GM19452 (cell line): ENCODE data around the gene NAALADL2.
"Not testable (repeated sequence)": the region's sequence is repeated elsewhere in the genome, so short reads cannot be mapped to it uniquely, and the experiment has no call there.

Source experiments
- ATAC-seq: cut with Tn5 transposase; IDR thresholded peaks from one replicate; pipeline ENCODE4 v1.9.1; 2021; ENCODE audit not compliant: unreplicated experiment

NAALADL2 gene

DNA sequence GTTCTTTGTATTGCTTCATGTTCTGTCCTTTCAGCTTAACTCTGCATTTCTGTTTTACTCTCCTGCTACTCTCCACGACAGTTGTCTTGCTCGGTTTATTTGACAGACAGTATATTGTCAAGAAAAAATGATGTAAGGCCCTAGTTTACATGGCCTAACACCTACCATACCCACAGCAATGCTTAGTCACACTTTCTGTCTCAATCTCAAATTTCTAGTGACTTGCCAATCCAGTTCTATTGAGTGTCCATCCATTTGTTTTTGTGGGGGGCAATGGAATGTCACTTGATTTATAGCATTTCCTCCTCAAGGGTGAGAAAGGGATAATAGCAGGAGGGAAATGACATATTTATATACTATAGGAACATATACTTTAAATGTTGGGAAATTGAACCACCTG, 676.2 kb downstream of the NAALADL2 start:
- ATAC-seq, result no peak

- no peak for ATAC-seq
Observed at GRCh38 chr3:175546115-175546514, 687.0 kb downstream of the NAALADL2 start.

GRCh38 chr3:175552929-175553328, 693.8 kb downstream of the NAALADL2 start:
- no peak for ATAC-seq

- no peak for ATAC-seq
Observed at GRCh38 chr3:175554801-175555200, 695.7 kb downstream of the NAALADL2 start.

GRCh38 chr3:175558261-175558660, 699.1 kb downstream of the NAALADL2 start:
- ATAC-seq, result no peak

- ATAC-seq, result no peak
Observed at GRCh38 chr3:175564363-175564762, 705.2 kb downstream of the NAALADL2 start.

- ATAC-seq, result no peak
Observed at GRCh38 chr3:175571096-175571495, 712.0 kb downstream of the NAALADL2 start.

- no peak for ATAC-seq
Observed at GRCh38 chr3:175573226-175573625, 714.1 kb downstream of the NAALADL2 start.

DNA sequence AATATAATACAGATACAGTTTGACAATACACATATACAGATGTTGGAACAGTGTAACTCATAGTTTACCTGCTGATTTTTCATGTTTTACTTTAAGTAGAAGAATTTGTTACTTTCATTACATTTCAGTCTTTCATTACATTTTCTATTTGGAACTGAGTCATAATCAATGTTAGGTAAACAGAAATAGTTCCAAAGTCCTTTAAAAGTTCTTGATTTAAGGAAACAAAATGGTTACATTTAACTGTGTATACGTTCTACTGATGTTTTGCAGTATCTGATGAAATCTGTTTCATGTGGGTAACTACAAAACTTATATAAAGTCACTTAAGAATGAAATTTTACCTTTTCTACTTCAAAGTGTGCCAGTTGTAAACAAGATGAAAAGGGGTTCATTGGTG, 721.2 kb downstream of the NAALADL2 start:
- no peak for ATAC-seq

- no peak for ATAC-seq
Observed at GRCh38 chr3:175585898-175586297, 726.8 kb downstream of the NAALADL2 start.

DNA sequence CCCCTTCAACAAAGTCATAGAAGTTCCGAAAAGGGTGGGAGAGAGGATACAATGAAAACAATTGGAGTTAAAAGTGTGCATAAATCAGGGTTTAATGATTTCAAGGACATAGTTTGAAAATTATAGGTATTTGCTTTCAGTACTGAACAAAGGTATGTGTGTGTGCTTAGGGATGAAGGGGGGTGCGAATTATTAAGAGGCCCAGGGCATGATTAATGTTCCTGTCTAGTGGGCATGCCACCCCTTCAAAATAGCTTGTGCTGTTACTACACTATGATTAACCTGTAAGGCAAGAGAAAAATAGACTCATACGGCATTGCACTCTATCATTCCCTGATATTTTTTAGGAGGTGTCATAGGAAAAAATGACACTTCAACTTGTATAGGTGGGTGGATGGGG, 731.6 kb downstream of the NAALADL2 start:
- no peak for ATAC-seq

DNA sequence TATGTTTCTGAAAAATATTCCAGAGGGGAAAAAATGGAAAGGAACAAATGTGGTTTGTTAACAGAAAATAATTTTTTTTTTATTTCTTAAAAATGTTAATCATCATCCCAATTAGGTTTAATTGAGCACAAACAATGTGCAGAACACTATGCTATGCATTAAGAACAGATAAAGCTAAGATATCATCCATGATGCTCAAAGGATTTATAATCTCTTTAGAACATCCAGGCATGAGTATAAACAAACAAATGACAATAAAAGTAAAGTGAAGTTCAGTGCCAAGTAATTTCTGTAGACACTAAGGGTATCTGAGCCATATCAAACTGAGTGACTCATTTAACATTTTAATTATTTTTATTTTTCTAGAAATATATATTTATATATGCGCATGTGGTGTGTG, 732.2 kb downstream of the NAALADL2 start:
- no peak for ATAC-seq

- no peak for ATAC-seq
Observed at GRCh38 chr3:175593331-175593730, 734.2 kb downstream of the NAALADL2 start.

DNA sequence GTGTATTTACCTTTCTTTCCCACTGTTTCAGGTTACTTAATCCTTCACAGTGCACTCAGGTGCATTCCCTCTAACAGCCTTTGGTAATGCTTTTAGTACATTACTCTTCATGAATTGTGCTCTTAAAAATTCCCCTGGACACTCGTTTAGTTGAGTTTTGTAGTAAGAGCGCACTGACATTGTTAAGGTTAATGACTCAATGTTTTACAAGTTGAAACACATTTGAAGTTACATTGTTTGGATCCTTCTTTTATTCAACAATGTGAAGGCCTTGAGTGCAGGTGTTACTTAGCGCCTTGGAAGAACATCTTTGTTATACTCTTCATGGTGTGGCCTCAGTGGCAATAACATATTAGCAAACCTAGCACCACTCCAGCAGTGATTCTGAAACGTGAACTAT, 739.6 kb downstream of the NAALADL2 start:
- ATAC-seq, result no peak

GRCh38 chr3:175601521-175601920, 742.4 kb downstream of the NAALADL2 start:
- ATAC-seq, result no peak

DNA sequence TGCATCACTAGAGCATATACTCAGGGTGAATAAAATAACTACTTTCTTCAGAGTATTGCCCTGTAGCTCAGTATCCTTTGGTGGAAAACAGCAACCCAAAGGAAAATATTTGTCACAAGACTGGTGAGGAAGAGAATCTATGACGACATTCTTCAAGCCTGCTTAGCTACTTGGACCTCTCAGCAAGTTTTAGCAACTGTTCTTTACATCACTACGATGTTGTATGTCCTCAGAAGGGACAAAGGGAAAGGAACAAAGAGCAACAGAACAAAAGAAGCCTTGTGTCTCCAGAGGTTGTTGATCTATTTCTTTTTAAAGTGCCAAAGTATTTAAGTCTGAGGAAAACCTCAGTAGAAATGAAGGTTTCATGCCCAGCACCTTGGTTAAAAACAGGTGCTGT, 746.7 kb downstream of the NAALADL2 start:
- ATAC-seq, result no peak

DNA sequence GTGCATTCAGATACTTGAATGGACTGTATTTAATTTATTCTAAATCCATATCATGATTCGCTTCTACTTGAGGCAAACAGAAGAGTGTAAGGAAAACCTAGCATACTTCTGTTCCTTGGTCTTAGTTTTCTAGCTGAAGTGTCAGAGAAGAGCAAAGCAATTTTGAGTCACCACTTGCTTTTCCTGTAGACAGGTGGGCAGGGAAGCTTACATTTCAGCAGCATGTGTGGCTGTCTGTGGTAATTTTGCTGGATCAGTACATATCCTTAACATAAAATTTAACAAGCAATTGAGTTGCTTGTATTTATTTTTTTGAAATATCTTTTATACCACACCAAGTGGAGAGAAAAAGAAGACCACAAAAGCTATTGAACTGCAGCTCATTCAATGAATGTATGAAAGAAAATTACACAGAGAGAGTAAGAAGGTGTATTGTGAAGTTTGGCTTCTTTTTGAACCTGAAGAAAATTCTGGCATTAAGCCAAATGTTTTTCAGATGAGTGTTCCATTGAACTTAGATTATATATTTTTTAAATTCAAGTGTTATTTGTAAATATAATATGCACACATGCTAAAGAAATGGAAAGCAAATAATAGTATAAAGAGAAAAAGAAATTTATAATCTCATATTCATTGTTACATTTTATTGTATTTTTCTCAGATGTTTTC, 747.6 kb downstream of the NAALADL2 start:
- no peak for ATAC-seq

GRCh38 chr3:175608356-175608755, 749.2 kb downstream of the NAALADL2 start:
- no peak for ATAC-seq

DNA sequence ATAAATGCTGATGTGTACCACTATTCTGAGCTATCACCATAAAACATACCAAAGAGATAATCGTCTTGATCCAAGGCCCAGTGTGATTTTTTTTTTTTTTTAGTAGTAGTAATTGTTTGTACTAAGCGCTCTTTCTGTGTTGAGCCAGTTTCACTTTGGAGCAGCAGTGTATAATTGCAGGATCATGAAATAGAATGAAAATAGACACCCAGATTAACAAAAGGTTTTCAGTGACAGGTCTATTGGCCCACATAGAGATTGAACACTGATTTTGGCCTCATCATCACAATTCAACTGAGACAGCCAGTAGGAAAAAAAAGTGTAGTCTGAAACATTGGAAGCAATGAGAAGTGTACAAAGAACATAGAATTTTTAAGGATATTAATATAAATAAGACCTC, 749.8 kb downstream of the NAALADL2 start:
- ATAC-seq, result no peak

GRCh38 chr3:175612487-175613196, 753.5 kb downstream of the NAALADL2 start:
- no peak for ATAC-seq

- ATAC-seq, result not testable (repeated sequence)
Observed at GRCh38 chr3:175614107-175614506, 755.0 kb downstream of the NAALADL2 start.

- ATAC-seq, result no peak
Observed at GRCh38 chr3:175617247-175617646, 758.1 kb downstream of the NAALADL2 start.

DNA sequence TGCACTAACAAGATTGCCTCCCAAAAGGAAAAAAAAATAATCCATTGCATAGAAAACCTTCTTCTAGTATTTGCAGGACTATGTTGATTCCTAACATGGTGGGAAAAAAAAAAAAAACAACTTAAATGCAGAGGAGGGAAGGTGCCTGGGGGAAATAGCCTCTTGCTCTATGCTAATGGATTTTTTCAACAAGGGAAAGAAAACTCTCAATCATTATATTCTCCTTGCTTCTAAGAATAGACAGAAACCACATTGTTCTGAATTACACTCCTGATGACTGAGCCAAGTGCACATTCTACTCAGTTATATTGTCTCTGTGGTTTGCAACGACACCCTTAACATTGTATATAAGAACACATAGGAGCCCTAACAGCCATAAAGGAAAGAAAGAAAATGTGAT, 760.2 kb downstream of the NAALADL2 start:
- ATAC-seq, result no peak
